ENCODE measurements around the gene EPHA10.
"Not testable (repeated sequence)": the region's sequence is repeated elsewhere in the genome, so short reads cannot be mapped to it uniquely, and the experiment has no call there.

The EPHA10 gene

GRCh38 chr1:37708471-37708870 is 56.4 kb downstream of the EPHA10 start:
- no peak for DNase-seq

GRCh38 chr1:37705399-37705798 is 59.5 kb downstream of the EPHA10 start:
- DNase-seq = no peak

GRCh38 chr1:37704966-37705365 is 60.0 kb downstream of the EPHA10 start:
- DNase-seq = no peak

- no peak for DNase-seq
Observed at GRCh38 chr1:37703061-37703460, 61.9 kb downstream of the EPHA10 start.

- DNase-seq = no peak
Observed at GRCh38 chr1:37701051-37701450, 63.9 kb downstream of the EPHA10 start.

GRCh38 chr1:37699147-37699546 is 65.8 kb downstream of the EPHA10 start:
- DNase-seq = peak; percentile 44

GRCh38 chr1:37697737-37698136 is 67.2 kb downstream of the EPHA10 start:
- no peak for DNase-seq

GRCh38 chr1:37697090-37697489 is 67.8 kb downstream of the EPHA10 start:
- DNase-seq = no peak

- no peak for DNase-seq
Observed at GRCh38 chr1:37692834-37693175, 72.1 kb downstream of the EPHA10 start.

GRCh38 chr1:37692078-37692833 is 72.7 kb downstream of the EPHA10 start, which contains the start of gene CDCA8:
CDCA8 (plus strand) TSS chr1:37692516; CDS start chr1:37692691, 175 bp downstream.
- peak; percentile 99 for DNase-seq

GRCh38 chr1:37691497-37692077 is 73.3 kb downstream of the EPHA10 start:
- peak; percentile 25 for DNase-seq

- DNase-seq = no peak
Observed at GRCh38 chr1:37688926-37689325, 76.0 kb downstream of the EPHA10 start.

GRCh38 chr1:37687764-37688163 is 77.2 kb downstream of the EPHA10 start:
- not testable (repeated sequence) for DNase-seq

GRCh38 chr1:37685722-37686121 is 79.2 kb downstream of the EPHA10 start:
- DNase-seq = no peak

GRCh38 chr1:37684182-37684581 is 80.7 kb downstream of the EPHA10 start:
- DNase-seq = not testable (repeated sequence)

GRCh38 chr1:37682334-37682987 is 82.5 kb downstream of the EPHA10 start:
- peak; percentile 75 for DNase-seq

GRCh38 chr1:37680933-37681332 is 84.0 kb downstream of the EPHA10 start:
- DNase-seq = no peak

- no peak for DNase-seq
Observed at GRCh38 chr1:37677808-37678207, 87.1 kb downstream of the EPHA10 start.

- no peak for DNase-seq
Observed at GRCh38 chr1:37677143-37677439, 87.8 kb downstream of the EPHA10 start.

GRCh38 chr1:37676281-37677142 is 88.4 kb downstream of the EPHA10 start:
- DNase-seq = no peak

- DNase-seq = no peak
Observed at GRCh38 chr1:37673920-37674319, 91.0 kb downstream of the EPHA10 start.

- DNase-seq = no peak
Observed at GRCh38 chr1:37672136-37672870, 92.6 kb downstream of the EPHA10 start.

- no peak for DNase-seq
Observed at GRCh38 chr1:37671261-37671660, 93.7 kb downstream of the EPHA10 start.

All from activated CD4-positive, alpha-beta T cell treated with anti-CD3 and anti-CD28 coated beads, Interleukin-2, amount 50 U/mL, for 16 hours (primary cell).